OCI-LY7 (cell line): ENCODE data around the gene GRB10. TPM values are rescaled to one million over a fixed set of nuclear protein-coding genes. Genes with fewer than 3 reads are reported as not detected.

ENCODE experiments used
- BruUV-seq: library from RNA; stranded (reverse); fragments of 400-500 nt; replicated peaks from 2 replicates; lab custom pipeline; 2021; lab: Mats Ljungman, UMichigan
- CTCF ChIA-PET: fragments of 300-600 bp; sonication (Branson Sonifier 250); formaldehyde crosslinking; loops from one replicate; lab custom pipeline; 2022; ENCODE audit warnings: antibody characterized with exemption; ENCODE audit not compliant: unreplicated experiment; lab: Charles Lee
- POLR2A ChIA-PET: fragments of 300-600 bp; sonication (Branson Sonifier 250); formaldehyde crosslinking; loops from one replicate; lab custom pipeline; 2022; ENCODE audit warnings: antibody characterized with exemption; lab: Charles Lee
- DNase-seq: peaks from one replicate; pipeline ENCODE4 v3.0.0-alpha.2; 2015; ENCODE audit warnings: low spot score
- H2AFZ ChIP-seq: fragments of 200-600 bp; sonication (generic), shearing (Covaris generic); 2 replicates; pipeline ENCODE4 v1.6.1; 2014; ENCODE audit warnings: mild to moderate bottlenecking, antibody characterized with exemption, low read length, moderate library complexity
- H3K27ac ChIP-seq: fragments of 200-600 bp; sonication (generic); 2 replicates; pipeline ENCODE4 v1.5.1; 2014; ENCODE audit warnings: mixed run types, low read depth, mild to moderate bottlenecking, moderate library complexity, low read length, inconsistent platforms; ENCODE audit not compliant: poor library complexity, severe bottlenecking
- H3K36me3 ChIP-seq: fragments of 200-600 bp; sonication (generic); 2 replicates; pipeline ENCODE4 v1.6.1; 2014; ENCODE audit warnings: mild to moderate bottlenecking, antibody characterized with exemption, low read length, moderate library complexity, mixed read lengths; ENCODE audit not compliant: insufficient read depth
- H3K4me1 ChIP-seq: fragments of 200-600 bp; sonication (generic); 2 replicates; pipeline ENCODE4 v1.5.1; 2014; ENCODE audit warnings: mild to moderate bottlenecking, low read length; ENCODE audit not compliant: insufficient read depth, poor library complexity, severe bottlenecking
- H3K4me2 ChIP-seq: fragments of 200-600 bp; sonication (generic); 2 replicates; pipeline ENCODE4 v1.6.1; 2014; ENCODE audit warnings: mild to moderate bottlenecking, low read length
- H3K4me3 ChIP-seq: fragments of 200-600 bp; sonication (generic); 2 replicates; pipeline ENCODE4 v1.5.1; 2014; ENCODE audit warnings: mild to moderate bottlenecking, low read depth, low read length; ENCODE audit not compliant: poor library complexity, severe bottlenecking
- H3K79me2 ChIP-seq: fragments of 200-600 bp; sonication (generic); 2 replicates; pipeline ENCODE4 v1.6.1; 2016; ENCODE audit warnings: low read depth, mild to moderate bottlenecking, low read length, moderate library complexity, mixed read lengths; ENCODE audit not compliant: insufficient read depth
- H3K9me2 ChIP-seq: fragments of 200-600 bp; sonication (generic); 2 replicates; pipeline ENCODE4 v1.6.1; 2016; ENCODE audit warnings: mild to moderate bottlenecking, low read length, mixed read lengths; ENCODE audit not compliant: insufficient read depth
- H3K9me3 ChIP-seq: fragments of 200-600 bp; sonication (generic); 2 replicates; pipeline ENCODE4 v1.6.1; 2014; ENCODE audit warnings: mild to moderate bottlenecking, mixed run types, low read length, mixed read lengths
- H4K20me1 ChIP-seq: fragments of 200-600 bp; sonication (generic); 2 replicates; pipeline ENCODE4 v1.6.1; 2014; ENCODE audit warnings: mild to moderate bottlenecking, antibody characterized with exemption, low read length, moderate library complexity, mixed read lengths; ENCODE audit not compliant: insufficient read depth
- EZH2phosphoT487 ChIP-seq: fragments of 200-600 bp; sonication (generic); IDR thresholded peaks from 2 replicates; pipeline ENCODE4 v1.6.1; 2018; ENCODE audit warnings: low read depth, borderline replicate concordance, mild to moderate bottlenecking, mixed run types, antibody characterized with exemption, low read length, moderate library complexity, mixed read lengths
- intact Hi-C: fragments of 100-400 bp; cut with micrococcal nuclease; formaldehyde crosslinking; loops from one replicate; pipeline ENCODE4 v1.10.0; 2022; ENCODE audit not compliant: unreplicated experiment
- total RNA-seq, 2 experiments: library from RNA; depleted of rRNA in 1 of 2; stranded (reverse); fragments of >200 nt in 1 of 2; shearing (Covaris generic) in 1 of 2; gene quantifications; 2 replicates each; pipeline ENCODE4 v1.2.3, GENCODE V29; 2014 to 2022
- TF ChIP-seq, protein P1 (sequence below): fragments of 200-600 bp; sonication (generic); conservative IDR thresholded peaks from 2 replicates; pipeline ENCODE4 v1.5.1; 2014; ENCODE audit warnings: mild to moderate bottlenecking, antibody characterized with exemption, low read length, moderate library complexity, mixed read lengths

Gene GRB10
- total RNA-seq, 2 experiments from 2014 or later = not detected

DNA sequence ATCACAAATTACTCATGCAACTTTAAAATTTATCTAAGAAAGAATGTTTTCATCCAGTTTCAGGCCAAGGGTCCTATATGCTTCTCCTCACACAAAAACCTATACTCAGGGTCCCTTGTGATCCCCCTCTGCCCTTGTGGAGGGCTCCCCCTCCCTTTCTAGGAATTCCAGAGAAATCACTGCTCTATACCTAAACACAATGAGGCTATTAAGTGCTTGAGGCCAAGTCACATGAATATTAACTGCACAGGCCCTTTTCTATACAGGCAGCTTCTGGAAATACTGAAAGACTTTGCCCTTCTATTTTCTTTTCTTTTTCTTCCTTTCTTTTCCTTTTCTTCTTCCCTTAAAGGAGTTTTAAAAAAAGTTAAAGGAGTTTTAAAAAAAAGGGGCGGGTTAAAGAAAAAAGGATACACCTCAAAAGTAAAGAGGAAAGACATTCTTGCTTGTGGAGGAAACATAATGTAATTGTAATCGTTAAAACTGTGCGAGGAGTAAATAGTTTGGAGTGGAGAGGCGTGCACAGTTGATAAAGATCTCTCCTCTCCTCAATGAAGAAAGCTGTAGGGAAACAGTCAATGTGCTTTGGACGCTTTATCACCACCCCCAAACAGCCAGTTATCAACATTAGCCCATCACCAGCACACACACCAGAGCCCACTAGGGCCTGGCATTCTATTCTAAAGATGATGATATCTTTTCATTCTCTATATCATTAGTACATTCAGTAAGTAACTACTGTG, 16.4 kb downstream of the GRB10 start:
- H3K9me2 ChIP-seq = no peaks in the 10 kb centered on the region
- no peaks in the 10 kb centered on the region for H3K4me1 ChIP-seq
- POLR2A ChIA-PET = no interaction called here
- no peak overlapping the region for H3K27ac ChIP-seq
- TF ChIP-seq EZH2phosphoT487 = no peak
- TF ChIP-seq, protein P1, sequence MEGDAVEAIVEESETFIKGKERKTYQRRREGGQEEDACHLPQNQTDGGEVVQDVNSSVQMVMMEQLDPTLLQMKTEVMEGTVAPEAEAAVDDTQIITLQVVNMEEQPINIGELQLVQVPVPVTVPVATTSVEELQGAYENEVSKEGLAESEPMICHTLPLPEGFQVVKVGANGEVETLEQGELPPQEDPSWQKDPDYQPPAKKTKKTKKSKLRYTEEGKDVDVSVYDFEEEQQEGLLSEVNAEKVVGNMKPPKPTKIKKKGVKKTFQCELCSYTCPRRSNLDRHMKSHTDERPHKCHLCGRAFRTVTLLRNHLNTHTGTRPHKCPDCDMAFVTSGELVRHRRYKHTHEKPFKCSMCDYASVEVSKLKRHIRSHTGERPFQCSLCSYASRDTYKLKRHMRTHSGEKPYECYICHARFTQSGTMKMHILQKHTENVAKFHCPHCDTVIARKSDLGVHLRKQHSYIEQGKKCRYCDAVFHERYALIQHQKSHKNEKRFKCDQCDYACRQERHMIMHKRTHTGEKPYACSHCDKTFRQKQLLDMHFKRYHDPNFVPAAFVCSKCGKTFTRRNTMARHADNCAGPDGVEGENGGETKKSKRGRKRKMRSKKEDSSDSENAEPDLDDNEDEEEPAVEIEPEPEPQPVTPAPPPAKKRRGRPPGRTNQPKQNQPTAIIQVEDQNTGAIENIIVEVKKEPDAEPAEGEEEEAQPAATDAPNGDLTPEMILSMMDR = no peak
- DNase-seq = no peak
- CTCF ChIA-PET = no interaction called here
- no peaks in the 10 kb centered on the region for H3K36me3 ChIP-seq
- H3K79me2 ChIP-seq = no peaks in the 10 kb centered on the region
- no peak overlapping the region for H3K4me3 ChIP-seq
- H3K4me2 ChIP-seq = no peak overlapping the region
- H4K20me1 ChIP-seq = no peaks in the 10 kb centered on the region
- no peak overlapping the region for H2AFZ ChIP-seq
- H3K9me3 ChIP-seq = no peaks in the 10 kb centered on the region
- intact Hi-C loops = no loop called here
- no TSS peak for BruUV-seq

DNA sequence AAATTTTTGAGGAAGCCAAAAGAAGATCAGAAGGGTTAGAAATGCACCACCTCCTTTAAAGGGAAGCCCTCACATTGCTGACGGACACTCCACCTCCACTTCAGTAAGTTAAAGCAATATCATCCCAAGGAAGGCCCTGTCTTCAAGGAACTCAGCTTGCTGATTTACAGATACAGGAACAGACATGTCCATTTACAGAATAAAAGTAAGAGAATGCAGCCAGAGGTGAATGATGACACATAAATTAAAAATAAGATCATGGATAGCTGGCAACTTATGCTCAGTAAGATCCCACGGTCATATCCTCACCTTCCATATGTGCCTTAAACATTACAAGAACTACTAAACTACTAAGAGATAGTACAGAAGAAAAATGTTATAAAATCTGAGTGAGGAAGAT, 20.4 kb downstream of the GRB10 start:
- POLR2A ChIA-PET = interaction anchor here (0.8 kb wide), 1 partner anchor 24 kb away, joined by 3 read pairs; no protein-coding TSS in a partner anchor
- Histone ChIP-seq H3K4me1 (no peaks in the 10 kb centered on the region), H3K9me3 (no peaks in the 10 kb centered on the region), H3K36me3 (no peaks in the 10 kb centered on the region), H2AFZ (no peak overlapping the region), H3K4me2 (no peak overlapping the region), H3K9me2 (no peaks in the 10 kb centered on the region), H3K4me3 (no peak overlapping the region), H4K20me1 (no peaks in the 10 kb centered on the region), H3K79me2 (no peaks in the 10 kb centered on the region), H3K27ac (no peak overlapping the region)
- CTCF ChIA-PET = no interaction called here
- no peak for DNase-seq
- intact Hi-C loops = no loop called here
- TF ChIP-seq, protein P1 = no peak
- TF ChIP-seq EZH2phosphoT487 = no peak
- BruUV-seq = no TSS peak

DNA sequence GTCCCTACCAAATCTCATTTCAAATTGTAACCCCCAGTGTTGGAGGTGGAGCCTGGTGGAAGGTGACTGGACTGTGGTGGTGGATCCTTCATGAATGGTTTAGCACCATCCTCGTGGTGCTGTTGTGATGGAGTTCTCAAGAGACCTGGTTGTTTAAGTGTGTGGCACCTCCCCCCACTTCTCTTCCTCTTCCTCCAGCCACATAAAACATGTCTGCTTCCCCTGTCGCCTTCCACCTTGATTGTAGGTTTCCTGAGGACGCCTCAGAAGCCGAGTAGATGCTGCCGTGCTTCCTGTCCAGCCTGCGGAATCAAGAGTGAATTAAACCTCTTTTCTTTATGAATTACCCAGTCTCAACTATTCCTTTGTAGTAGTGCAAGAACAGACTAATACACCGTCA, 21.0 kb downstream of the GRB10 start:
- POLR2A ChIA-PET = no interaction called here
- H3K27ac ChIP-seq = no peak overlapping the region
- no peak overlapping the region for H3K4me3 ChIP-seq
- no peaks in the 10 kb centered on the region for H3K4me1 ChIP-seq
- no TSS peak for BruUV-seq
- H3K79me2 ChIP-seq = no peaks in the 10 kb centered on the region
- no peak for TF ChIP-seq EZH2phosphoT487
- TF ChIP-seq, protein P1 = no peak
- H2AFZ ChIP-seq = no peak overlapping the region
- no peaks in the 10 kb centered on the region for H3K9me3 ChIP-seq
- no peak overlapping the region for H3K4me2 ChIP-seq
- intact Hi-C loops = no loop called here
- H3K36me3 ChIP-seq = no peaks in the 10 kb centered on the region
- H4K20me1 ChIP-seq = no peaks in the 10 kb centered on the region
- no peak for DNase-seq
- no peaks in the 10 kb centered on the region for H3K9me2 ChIP-seq
- CTCF ChIA-PET = no interaction called here
